Stomach (tissue), 9 donors: ENCODE results near the gene NPBWR2. TPM values are rescaled to one million over a fixed set of nuclear protein-coding genes. Genes with fewer than 3 reads are reported as not detected.
A peak's percentile ranks its signal among the peaks of the same experiment; 100 is the strongest.
"Not testable (repeated sequence)": the region's sequence is repeated elsewhere in the genome, so short reads cannot be mapped to it uniquely, and the experiment has no call there.

ENCODE experiments used
- DNase-seq, 2 donors: peaks; one replicate each; pipeline versions ENCODE4 v3.0.0 to v3.0.0-alpha.2; 2013 to 2019
- H3K27ac ChIP-seq, 5 donors: fragments of 200-600 bp in 4 of 5; sonication (generic) in 4 of 5; one replicate each; pipeline ENCODE4 v1.5.1; 2013 to 2019; ENCODE audit warnings: mild to moderate bottlenecking in 1 of 5, moderate library complexity in 1 of 5
- H3K27me3 ChIP-seq, 3 donors: fragments of 200-600 bp; sonication (generic); one replicate each; pipeline ENCODE4 v1.5.1; 2017 to 2019; ENCODE audit warnings: mixed run types in 1 of 3
- H3K36me3 ChIP-seq, 4 donors: fragments of 200-600 bp; sonication (generic); 1 replicate in 3 of 4; 2 replicates in 1 of 4; pipeline ENCODE4 v1.5.1; 2016 to 2019
- H3K4me1 ChIP-seq, 4 donors: fragments of 200-600 bp; sonication (generic); one replicate each; pipeline ENCODE4 v1.5.1; 2016 to 2019
- H3K4me3 ChIP-seq, 4 donors: fragments of 200-600 bp; sonication (generic) in 3 of 4; one replicate each; pipeline ENCODE4 v1.5.1; 2016 to 2019; ENCODE audit warnings: mild to moderate bottlenecking in 1 of 4
- H3K9me3 ChIP-seq, 4 donors: fragments of 200-600 bp; sonication (generic); one replicate each; pipeline ENCODE4 v1.5.1; 2016 to 2019
- CTCF ChIP-seq, 7 experiments: fragments of 450-650 bp in 4 of 7; fragments of 200-600 bp in 3 of 7; sonication (generic) in 3 of 7; IDR thresholded peaks; one replicate each; pipeline ENCODE4 v1.5.1; 2016 to 2019; ENCODE audit warnings: antibody characterized with exemption in 7 of 7, control low read depth in 2 of 7, mild to moderate bottlenecking in 1 of 7
- EP300 ChIP-seq: sonication (generic); formaldehyde crosslinking; IDR thresholded peaks from one replicate; pipeline ENCODE4 v1.6.1; 2017; ENCODE audit warnings: antibody characterized with exemption
- POLR2A ChIP-seq, 4 donors: fragments of 450-650 bp; IDR thresholded peaks; one replicate each; pipeline ENCODE4 v1.6.1; 2016; ENCODE audit warnings: antibody characterized with exemption in 4 of 4, control low read depth in 2 of 4, mild to moderate bottlenecking in 1 of 4, moderate library complexity in 1 of 4
- POLR2AphosphoS5 ChIP-seq, 3 donors: sonication (generic); formaldehyde crosslinking; IDR thresholded peaks; one replicate each; pipeline ENCODE4 v1.6.1; 2016; ENCODE audit warnings: antibody characterized with exemption in 3 of 3
- WGBS, 5 donors: extraction: QIAGEN DNeasy Blood & Tissue Kit in 3 of 5; methylation state at CpG; one replicate each; pipeline versions ENCODE4 v1.1.5 to v1.1.7; 2013 to 2018; 5-methylcytosine and 5-hydroxymethylcytosine counted together
- intact Hi-C: fragments of 100-400 bp; cut with DNase I; formaldehyde crosslinking; loops from one replicate; pipeline ENCODE4 v1.15.1; 2023; ENCODE audit warnings: low total_unique reads
- polyA plus RNA-seq, 3 donors: library from polyadenylated mRNA; stranded (reverse); fragments of 200-250 nt; gene quantifications; one replicate each; pipeline ENCODE4 v1.2.3, GENCODE V29; 2013
- total RNA-seq, 5 donors: library from RNA; depleted of rRNA; stranded (reverse); fragments of >200 nt; gene quantifications; one replicate each; pipeline versions ENCODE4 v1.1.0 to v1.2.3, GENCODE V29; 2014 to 2016
- donor health status: healthy with polysubstance abuse.
- donor health status: Bipolar disorder and iron deficiency.
- donor health status: healthy.

Gene NPBWR2
- total and polyA plus RNA-seq, 8 donors: not detected

- whole genome bisulfite sequencing, 5 donors: 78 to 89% (median 79%) methylated on average over 10 to 11 of the region's 11 CpGs
- no peaks in the 10 kb centered on the region for H3K36me3 ChIP-seq
- no peaks in the 10 kb centered on the region for H3K4me1 ChIP-seq
- H3K27ac ChIP-seq: no peak overlapping the region
- no peak for DNase-seq
- H3K27me3 ChIP-seq: peaks cover 0 to 32% (median 7%) of the 10 kb centered on the region in 3 donors
- intact Hi-C loops: no loop called here
- H3K9me3 ChIP-seq: no peaks in the 10 kb centered on the region
- H3K4me3 ChIP-seq: no peak overlapping the region
- TF ChIP-seq POLR2A (IDR thresholded peaks at IDR 0.05): no peak
- no peak for TF ChIP-seq EP300
- TF ChIP-seq POLR2AphosphoS5 (IDR thresholded peaks at IDR 0.05): no peak
- TF ChIP-seq CTCF (IDR thresholded peaks at IDR 0.05): no peak
These were observed 21.9 kb upstream of the NPBWR2 start for GRCh38 chr20:64129146-64129782.

- H3K9me3 ChIP-seq, H3K27ac ChIP-seq, DNase-seq, H3K4me3 ChIP-seq, intact Hi-C loops, H3K36me3 ChIP-seq: not testable (repeated sequence)
- Histone ChIP-seq H3K4me1 (peaks cover 0 to 12% (median 10%) of the 10 kb centered on the region in 4 donors), H3K27me3 (peaks cover 0 to 49% (median 16%) of the 10 kb centered on the region in 3 donors)
- WGBS, 5 donors: 80 to 89% (median 81%) methylated on average over 11 of the region's 11 CpGs
These were observed 16.2 kb upstream of the NPBWR2 start for GRCh38 chr20:64123517-64123916.

- H3K9me3 ChIP-seq, DNase-seq, H3K27ac ChIP-seq, H3K4me3 ChIP-seq, intact Hi-C loops, H3K36me3 ChIP-seq: not testable (repeated sequence)
- Histone ChIP-seq H3K4me1 (peaks cover 0 to 12% (median 10%) of the 10 kb centered on the region in 4 donors), H3K27me3 (peaks cover 0 to 49% (median 16%) of the 10 kb centered on the region in 3 donors)
- 79 to 87% (median 81%) methylated on average over 11 of the region's 11 CpGs for WGBS, 5 donors
These were observed 15.6 kb upstream of the NPBWR2 start for GRCh38 chr20:64122927-64123326.

- H3K36me3 ChIP-seq: no peaks in the 10 kb centered on the region
- H3K4me3 ChIP-seq: no peak overlapping the region
- H3K4me1 ChIP-seq: peaks cover 0 to 12% (median 10%) of the 10 kb centered on the region in 4 donors
- no peak overlapping the region for H3K27ac ChIP-seq
- peaks cover 0 to 49% (median 16%) of the 10 kb centered on the region in 3 donors for H3K27me3 ChIP-seq
- TF ChIP-seq EP300 (no peak), CTCF (IDR thresholded peaks at IDR 0.05) (no peak), POLR2A (IDR thresholded peaks at IDR 0.05) (no peak), POLR2AphosphoS5 (IDR thresholded peaks at IDR 0.05) (no peak)
- 74 to 83% (median 82%) methylated on average over 12 of the region's 12 CpGs for WGBS, 5 donors
- H3K9me3 ChIP-seq: no peaks in the 10 kb centered on the region
- intact Hi-C loops: no loop called here
- no peak for DNase-seq
These were observed 14.2 kb upstream of the NPBWR2 start for GRCh38 chr20:64121586-64121985.

- peak in 1 of 2 donors; percentile 33 for DNase-seq
- intact Hi-C loops: no loop called here
- H3K27me3 ChIP-seq: peaks cover 0 to 45% (median 16%) of the 10 kb centered on the region in 3 donors
These were observed 12.4 kb upstream of the NPBWR2 start for GRCh38 chr20:64119681-64120341.

More at GRCh38 chr20:64119681-64120341, 12.4 kb upstream of the NPBWR2 start:
- no peak overlapping the region for H3K27ac ChIP-seq
- no peaks in the 10 kb centered on the region for H3K9me3 ChIP-seq
- H3K4me3 ChIP-seq: peak overlapping the region in 3 of 4 donors; percentile 16 to 36 (median 30)
- TF ChIP-seq POLR2A (IDR thresholded peaks at IDR 0.05) (no peak), CTCF (IDR thresholded peaks at IDR 0.05) (no peak), EP300 (no peak), POLR2AphosphoS5 (IDR thresholded peaks at IDR 0.05) (no peak)
- H3K36me3 ChIP-seq: no peaks in the 10 kb centered on the region
- 57 to 67% (median 63%) methylated on average over 10 to 14 of the region's 14 CpGs for WGBS, 5 donors
- H3K4me1 ChIP-seq: peaks cover 0 to 12% (median 10%) of the 10 kb centered on the region in 4 donors
